ENCODE measurements around the gene SSTR5.

SSTR5 gene

GRCh38 chr16:1060416-1061340, 11.9 kb upstream of the SSTR5 start:
- no peak for TF ChIP-seq CTCF (IDR thresholded peaks at IDR 0.05; ENCODE audit: insufficient read depth, low read depth, low read length, missing control alignments)
- no peak for DNase-seq (ENCODE audit: low read depth)

DNA sequence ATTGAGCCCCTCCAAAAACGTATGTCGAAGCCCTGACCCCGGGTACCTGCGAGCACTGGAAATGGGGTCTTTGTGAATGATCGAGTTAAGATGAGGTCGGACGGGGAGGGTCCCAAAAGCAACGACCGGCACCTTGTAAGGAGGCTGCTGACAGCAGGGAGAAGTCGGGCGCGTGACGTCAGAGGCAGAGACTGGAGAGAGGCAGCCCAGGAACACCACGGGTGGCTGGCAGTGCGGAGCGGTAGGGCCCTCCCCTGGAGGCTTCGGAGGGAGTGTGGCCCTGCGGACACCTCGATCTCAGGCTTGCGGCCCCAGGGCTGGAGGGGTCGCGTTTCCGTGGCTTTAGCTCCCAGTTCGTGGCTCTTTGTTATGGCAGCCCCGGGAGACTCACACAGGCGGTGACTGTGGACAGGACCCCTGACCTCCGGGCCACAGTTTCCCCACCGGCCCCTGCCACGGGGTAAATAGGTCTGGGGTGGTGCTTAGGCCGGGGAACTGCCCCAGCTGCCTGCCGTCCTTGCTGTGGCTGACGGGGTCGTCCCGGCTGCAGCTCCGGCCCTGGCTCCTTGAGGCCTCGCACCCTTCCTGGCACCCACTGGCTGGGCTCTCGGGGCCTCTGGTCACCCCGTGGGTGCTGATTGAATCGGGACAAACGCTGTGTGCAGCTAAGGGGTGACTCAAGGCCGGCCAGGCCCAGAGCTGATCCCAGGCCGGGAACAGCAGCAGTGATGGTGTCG, 10.6 kb upstream of the SSTR5 start:
- TF ChIP-seq CTCF (IDR thresholded peaks at IDR 0.05; ENCODE audit: insufficient read depth, low read depth, low read length, missing control alignments): no peak
- no peak for DNase-seq (ENCODE audit: low read depth)
- H3K4me3 ChIP-seq (ENCODE audit: low read depth, low read length): no peak overlapping the region

More at GRCh38 chr16:1060416-1061340, 11.9 kb upstream of the SSTR5 start:
- H3K4me3 ChIP-seq (ENCODE audit: low read depth, low read length): no peak overlapping the region

DNA sequence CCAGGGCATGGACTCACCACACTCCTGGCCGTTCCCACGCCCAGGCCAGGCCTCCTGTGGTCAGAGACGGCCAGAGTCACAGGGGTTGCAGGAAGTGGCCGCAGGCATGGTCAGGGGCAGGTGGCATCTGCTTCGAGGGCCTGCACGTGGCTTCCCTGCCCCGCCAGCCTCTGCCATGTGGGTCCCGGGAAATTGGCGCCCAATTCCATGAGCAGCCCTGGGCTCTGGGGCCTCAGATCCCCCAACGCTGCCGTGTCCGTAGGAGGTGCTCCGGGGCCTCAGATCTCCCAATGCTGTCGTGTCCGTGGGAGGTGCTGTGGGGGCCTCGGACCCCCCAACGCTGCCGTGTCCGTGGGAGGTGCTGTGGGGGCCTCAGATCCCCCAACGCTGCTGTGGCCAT, 9.7 kb upstream of the SSTR5 start:
- H3K4me3 ChIP-seq (ENCODE audit: low read depth, low read length): no peak overlapping the region
- no peak for DNase-seq (ENCODE audit: low read depth)
- no peak for TF ChIP-seq CTCF (IDR thresholded peaks at IDR 0.05; ENCODE audit: insufficient read depth, low read depth, low read length, missing control alignments)

- H3K4me3 ChIP-seq (ENCODE audit: low read depth, low read length): no peak overlapping the region
- TF ChIP-seq CTCF (IDR thresholded peaks at IDR 0.05; ENCODE audit: insufficient read depth, low read depth, low read length, missing control alignments): no peak
- DNase-seq (ENCODE audit: low read depth): no peak
These were observed 8.8 kb upstream of the SSTR5 start for GRCh38 chr16:1063728-1064127.

- DNase-seq (ENCODE audit: low read depth): no peak
- TF ChIP-seq CTCF (IDR thresholded peaks at IDR 0.05; ENCODE audit: insufficient read depth, low read depth, low read length, missing control alignments): no peak
- H3K4me3 ChIP-seq (ENCODE audit: low read depth, low read length): no peak overlapping the region
These were observed 6.9 kb upstream of the SSTR5 start for GRCh38 chr16:1065469-1066128.

DNA sequence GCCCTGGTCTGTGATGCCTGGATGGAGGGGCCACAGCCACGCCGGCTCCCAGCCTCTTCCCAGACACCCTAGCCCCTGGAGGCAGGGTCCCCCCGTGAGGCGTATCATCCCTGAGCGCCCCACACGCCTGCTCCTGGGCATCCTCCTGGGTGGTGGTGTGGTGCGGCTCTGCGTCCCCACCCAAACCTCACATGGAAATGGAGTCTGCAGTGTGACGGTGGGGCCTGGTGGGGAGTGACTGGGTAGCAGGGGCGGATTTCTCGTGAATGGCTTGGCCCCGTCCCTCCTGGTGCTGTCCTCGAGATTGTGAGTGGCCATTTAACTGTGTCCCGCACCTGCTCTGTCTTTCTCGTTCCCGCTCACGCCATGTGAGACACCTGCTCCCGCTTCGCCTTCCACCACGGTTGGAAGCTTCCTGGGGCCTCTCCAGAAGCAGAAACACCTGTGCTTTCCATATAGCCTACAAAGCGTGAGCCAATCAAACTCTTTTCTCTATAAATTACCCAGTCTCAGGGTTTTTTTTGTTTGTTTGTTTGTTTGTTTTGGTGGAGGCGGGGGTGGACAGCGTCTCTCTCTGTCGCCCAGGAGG, 5.9 kb upstream of the SSTR5 start:
- TF ChIP-seq CTCF (IDR thresholded peaks at IDR 0.05; ENCODE audit: insufficient read depth, low read depth, low read length, missing control alignments): no peak
- H3K4me3 ChIP-seq (ENCODE audit: low read depth, low read length): no peak overlapping the region
- DNase-seq (ENCODE audit: low read depth): no peak

Measured in GM12865 (cell line).